Breast epithelium (tissue), 3 donors: Measurements from ENCODE around the gene FIGNL1.

Experiments
- CTCF ChIP-seq, 3 donors: fragments of 450-650 bp; IDR thresholded peaks; one replicate each; pipeline ENCODE4 v1.5.1; 2016 to 2017; ENCODE audit warnings: antibody characterized with exemption in 3 of 3, mild to moderate bottlenecking in 3 of 3, moderate library complexity in 3 of 3
- POLR2A ChIP-seq: fragments of 450-650 bp; IDR thresholded peaks from one replicate; pipeline ENCODE4 v1.6.1; 2016; ENCODE audit warnings: antibody characterized with exemption, mild to moderate bottlenecking, moderate library complexity
- POLR2AphosphoS5 ChIP-seq, 3 donors: sonication (generic); formaldehyde crosslinking; IDR thresholded peaks; one replicate each; pipeline ENCODE4 v1.6.1; 2017; ENCODE audit warnings: antibody characterized with exemption in 3 of 3

DNA sequence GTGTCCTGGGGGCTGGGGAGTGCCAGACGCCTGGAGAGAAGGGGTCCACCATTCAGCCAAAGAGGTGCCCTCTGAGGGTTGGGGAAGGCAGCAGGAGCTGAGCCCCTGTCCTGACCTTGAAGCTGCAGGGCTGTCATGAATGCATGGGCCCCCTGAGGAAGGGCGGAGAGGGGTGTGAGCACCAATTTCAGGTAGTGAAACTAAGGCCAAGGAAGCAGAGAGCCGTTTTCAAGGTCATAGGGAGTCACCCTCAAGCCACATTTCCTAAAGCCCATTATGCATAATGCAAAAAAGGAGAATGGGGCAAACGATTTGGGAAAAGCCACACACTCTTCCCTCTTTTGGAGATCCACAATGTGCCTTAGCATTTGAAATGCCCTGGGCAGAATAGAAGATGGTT lies 37.2 kb downstream of the FIGNL1 start:
- no peak for TF ChIP-seq POLR2A
- TF ChIP-seq CTCF (IDR thresholded peaks at IDR 0.05), result no peak
- TF ChIP-seq POLR2AphosphoS5 (IDR thresholded peaks at IDR 0.05), result no peak
